GM13976 (cell line): ENCODE measurements around the gene ITGA11.
"Not testable (repeated sequence)": the region's sequence is repeated elsewhere in the genome, so short reads cannot be mapped to it uniquely, and the experiment has no call there.

Experiments
- DNase-seq: peaks from one replicate; pipeline ENCODE4 v3.0.0; 2012; ENCODE audit warnings: low spot score
- in situ Hi-C: fragments of 300-500 bp; cut with MboI; formaldehyde crosslinking; loops from one replicate; pipeline ENCODE4 v1.12.0; 2022; ENCODE audit warnings: low sequenced_read_pairs, mixed read lengths, inconsistent platforms; ENCODE audit not compliant: unreplicated experiment
- TF ChIP-seq, protein P1 (sequence below): IDR thresholded peaks from 2 replicates; pipeline ENCODE4 v1.5.1; 2012; ENCODE audit warnings: borderline replicate concordance, mild to moderate bottlenecking; ENCODE audit not compliant: insufficient read depth; ENCODE audit errors: extremely low read depth, missing control alignments, control extremely low read depth

Gene ITGA11

DNA sequence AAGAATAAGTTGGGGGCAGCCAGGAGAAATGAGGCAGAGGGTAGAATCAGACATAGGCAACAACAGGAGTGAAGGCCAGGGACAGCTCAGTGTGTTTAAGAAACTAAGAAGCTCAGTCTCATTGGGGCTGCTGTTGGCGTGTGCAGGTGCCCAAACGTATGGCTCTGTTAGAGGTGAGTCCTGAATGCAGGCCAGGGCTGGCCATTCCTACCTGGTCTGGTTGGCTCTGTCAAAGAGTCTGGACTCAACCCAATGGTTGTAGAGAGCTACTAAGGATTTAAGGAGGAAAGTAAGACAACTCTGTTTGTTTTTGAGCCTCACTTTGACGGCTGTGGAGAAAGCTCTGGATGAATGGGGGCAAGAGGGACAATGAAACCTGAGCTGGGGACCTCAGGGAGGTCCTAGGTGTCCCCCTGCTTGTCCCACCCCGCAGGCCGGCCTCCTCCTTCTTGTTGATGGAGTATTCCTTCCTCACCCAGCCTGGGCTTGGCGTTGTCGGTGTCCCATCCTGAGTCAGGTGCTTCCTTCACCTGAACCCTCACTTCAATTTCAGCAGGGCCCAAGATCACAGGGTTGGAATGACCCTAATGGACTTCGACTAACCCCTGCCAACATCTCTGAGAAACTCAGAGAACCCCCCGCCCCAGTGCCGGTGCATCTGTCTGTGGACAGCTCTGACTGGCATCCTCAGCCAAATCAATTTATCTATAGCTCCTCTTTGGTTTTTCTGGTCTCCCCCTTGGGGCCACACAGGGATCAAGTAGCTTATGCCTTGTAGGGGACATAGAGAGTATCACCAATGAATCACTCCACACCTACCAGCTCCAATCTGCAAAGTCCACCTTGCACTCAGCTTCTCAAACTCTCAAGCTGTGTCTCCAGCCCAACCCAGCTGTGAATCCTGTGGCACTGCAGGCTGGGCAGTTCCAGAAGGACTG lies 8.3 kb downstream of the ITGA11 start:
- DNase-seq = no peak
- TF ChIP-seq, protein P1, sequence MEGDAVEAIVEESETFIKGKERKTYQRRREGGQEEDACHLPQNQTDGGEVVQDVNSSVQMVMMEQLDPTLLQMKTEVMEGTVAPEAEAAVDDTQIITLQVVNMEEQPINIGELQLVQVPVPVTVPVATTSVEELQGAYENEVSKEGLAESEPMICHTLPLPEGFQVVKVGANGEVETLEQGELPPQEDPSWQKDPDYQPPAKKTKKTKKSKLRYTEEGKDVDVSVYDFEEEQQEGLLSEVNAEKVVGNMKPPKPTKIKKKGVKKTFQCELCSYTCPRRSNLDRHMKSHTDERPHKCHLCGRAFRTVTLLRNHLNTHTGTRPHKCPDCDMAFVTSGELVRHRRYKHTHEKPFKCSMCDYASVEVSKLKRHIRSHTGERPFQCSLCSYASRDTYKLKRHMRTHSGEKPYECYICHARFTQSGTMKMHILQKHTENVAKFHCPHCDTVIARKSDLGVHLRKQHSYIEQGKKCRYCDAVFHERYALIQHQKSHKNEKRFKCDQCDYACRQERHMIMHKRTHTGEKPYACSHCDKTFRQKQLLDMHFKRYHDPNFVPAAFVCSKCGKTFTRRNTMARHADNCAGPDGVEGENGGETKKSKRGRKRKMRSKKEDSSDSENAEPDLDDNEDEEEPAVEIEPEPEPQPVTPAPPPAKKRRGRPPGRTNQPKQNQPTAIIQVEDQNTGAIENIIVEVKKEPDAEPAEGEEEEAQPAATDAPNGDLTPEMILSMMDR = no peak
- in situ Hi-C loops = no loop called here

DNA sequence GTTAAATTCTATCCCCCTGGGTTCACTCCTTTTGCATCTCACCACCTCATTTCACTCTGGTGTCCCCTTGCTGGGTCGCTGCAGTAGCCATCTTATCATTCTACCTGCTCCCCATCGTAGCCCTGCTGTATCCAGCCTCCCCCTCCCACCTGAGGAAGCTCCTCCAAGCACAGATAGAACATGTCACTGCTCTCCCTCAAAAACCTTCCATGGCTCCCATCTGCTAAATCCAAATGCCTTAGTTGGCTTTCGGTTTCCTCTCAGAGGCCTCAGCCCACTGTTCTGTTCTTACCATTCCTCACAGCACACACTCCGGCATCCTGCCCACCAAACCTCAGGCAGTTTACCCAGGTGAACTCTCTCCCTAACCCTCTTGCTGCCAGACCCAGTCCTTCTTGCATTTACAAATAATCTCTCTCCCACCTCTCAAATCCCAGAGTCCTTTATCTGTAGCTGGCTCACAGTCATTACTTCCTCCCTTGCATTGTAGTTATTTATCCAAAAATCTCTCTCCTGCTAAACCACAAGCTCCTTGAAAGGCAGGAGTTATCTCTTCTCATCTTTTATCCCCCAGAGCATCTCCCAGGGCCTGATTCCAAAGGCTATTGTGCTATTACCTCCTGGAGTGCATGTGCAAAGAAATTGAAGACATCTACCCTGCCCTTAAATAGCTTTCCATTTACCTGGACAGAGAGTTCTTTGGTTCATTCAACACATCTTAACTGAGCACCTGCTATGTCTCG lies 9.4 kb downstream of the ITGA11 start:
- in situ Hi-C loops = not testable (repeated sequence)

DNA sequence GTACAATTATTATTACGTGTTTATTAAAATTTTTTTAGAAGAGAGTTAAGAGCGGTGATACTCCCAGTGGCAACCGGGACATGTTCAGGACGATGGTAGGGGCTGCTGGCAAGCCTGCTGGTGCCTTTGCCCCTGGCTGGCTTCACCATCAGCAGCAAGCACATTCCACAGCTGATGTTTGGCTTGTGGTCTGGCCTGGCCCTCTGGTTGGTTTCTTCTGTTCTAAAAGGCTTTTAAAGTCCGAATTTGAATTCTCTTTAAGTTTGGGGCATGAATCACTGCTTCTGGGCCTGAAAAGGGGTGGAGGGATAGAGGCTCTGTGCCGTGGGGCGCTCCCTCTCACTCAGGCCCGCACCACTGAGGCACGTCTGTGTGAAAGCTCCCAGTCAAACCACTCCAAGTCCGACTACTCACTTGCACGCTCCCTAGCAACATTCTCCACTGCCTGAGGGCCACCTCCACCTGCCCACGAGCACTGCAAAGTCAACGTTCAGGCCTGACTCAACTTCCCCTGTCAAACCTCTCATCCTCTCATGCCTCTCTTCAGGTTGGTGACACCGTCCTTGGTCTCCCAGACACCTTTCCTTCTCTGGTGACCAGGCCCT lies 10.1 kb downstream of the ITGA11 start:
- in situ Hi-C loops = no loop called here
- TF ChIP-seq, protein P1 = no peak
- no peak for DNase-seq

More for the DNA sequence above, 9.4 kb downstream of the ITGA11 start:
- not testable (repeated sequence) for DNase-seq

DNA sequence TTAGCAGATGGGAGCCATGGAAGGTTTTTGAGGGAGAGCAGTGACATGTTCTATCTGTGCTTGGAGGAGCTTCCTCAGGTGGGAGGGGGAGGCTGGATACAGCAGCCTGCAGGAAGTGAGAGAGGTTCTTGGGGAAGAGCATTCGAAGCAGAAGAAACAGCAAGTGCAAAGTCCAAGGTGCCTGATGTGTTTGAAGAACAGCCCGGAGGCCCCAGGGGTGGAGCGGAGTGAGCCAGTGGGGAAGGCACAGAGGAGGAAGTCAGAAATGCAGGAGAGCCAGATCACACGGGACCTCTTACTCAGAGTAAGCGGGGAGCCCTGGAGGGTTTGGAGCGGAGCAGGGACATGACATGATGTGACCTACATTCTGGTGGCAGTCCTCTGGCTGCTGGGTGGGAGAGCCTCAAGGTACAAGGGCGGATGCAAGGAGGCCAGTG lies 10.8 kb downstream of the ITGA11 start:
- TF ChIP-seq, protein P1 = no peak
- in situ Hi-C loops = no loop called here
- DNase-seq = no peak

DNA sequence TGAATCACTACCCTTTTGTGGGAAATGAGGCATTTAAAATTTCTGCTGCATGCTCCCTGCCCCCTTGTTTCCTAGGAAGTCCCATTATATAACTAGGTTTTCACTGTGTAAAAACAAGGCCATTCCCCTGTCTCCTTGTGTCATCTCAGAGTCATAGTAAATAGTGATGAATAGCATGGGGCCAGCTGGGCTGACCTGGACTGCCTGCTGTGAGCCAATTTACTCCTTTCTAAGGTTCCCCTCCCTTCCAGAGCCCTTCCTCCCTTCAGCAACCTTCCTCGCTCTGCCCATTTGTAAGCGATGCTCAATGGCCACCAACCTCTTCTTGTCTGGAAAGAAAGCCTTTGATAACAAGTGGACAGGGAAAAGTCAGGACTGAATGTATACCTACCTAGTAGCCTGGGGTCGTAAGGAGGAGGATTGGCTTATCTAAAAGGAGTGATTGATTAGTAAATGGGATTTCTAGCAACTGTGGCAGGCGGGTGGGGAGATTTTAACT lies 11.7 kb downstream of the ITGA11 start:
- DNase-seq = no peak
- in situ Hi-C loops = no loop called here
- TF ChIP-seq, protein P1 = no peak

DNA sequence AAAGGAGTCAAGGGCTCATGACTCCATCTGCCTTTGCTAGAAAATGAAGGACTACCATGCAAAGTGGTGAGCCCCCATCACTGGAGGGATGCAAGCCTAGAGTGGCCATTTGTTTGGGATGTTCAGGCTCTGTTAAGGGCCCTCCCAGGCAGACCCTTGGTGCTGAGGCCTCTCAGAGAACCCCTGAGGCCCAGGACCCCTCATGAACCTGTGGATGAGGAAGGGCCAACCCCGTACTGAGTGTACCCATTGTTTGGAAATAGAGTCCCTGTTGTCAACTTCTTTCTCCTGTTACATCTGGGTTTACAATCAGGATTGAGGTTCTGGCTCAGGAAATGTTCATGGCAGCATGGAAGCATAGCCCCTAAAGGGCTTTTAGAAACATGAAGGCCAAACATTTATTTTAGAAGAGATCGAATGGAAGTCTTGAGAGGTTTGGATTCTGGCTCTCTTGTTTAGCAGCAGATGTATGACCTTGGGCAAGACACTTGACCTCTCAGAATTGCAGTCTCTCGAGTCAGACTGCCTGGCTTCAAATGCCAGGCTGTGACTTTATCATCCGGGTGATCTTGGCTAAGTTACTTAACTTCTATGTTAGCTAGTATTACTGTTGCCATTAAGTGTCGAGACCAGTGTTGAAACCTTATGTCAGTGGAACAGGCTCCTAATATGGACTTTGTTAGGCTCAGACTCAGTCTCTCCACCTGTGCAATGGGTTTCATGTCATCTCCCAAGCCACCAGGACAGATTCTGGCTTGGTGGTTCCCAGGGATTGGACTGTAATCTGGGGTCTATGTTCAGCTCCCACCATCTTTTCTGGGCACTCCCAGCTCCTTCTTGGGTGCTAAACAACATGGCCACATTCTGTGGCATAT lies 12.4 kb downstream of the ITGA11 start:
- DNase-seq = no peak
- TF ChIP-seq, protein P1 = no peak
- in situ Hi-C loops = no loop called here
